WTC11 (cell line): Measurements from ENCODE around the gene HSFX2. TPM values are rescaled to one million over a fixed set of nuclear protein-coding genes. Genes with fewer than 3 reads are reported as not detected.

Experiments
- ATAC-seq: fragments of 200-7000 bp; cut with Tn5 transposase; 2 replicates; pipeline ENCODE4 v1.10.0; 2021; ENCODE audit warnings: mild to moderate bottlenecking, moderate library complexity
- CTCF ChIA-PET: fragments of 300-600 bp; sonication (Branson Sonifier 250); formaldehyde crosslinking; loops from one replicate; lab custom pipeline; 2021; ENCODE audit warnings: antibody characterized with exemption; lab: Charles Lee
- POLR2A ChIA-PET: fragments of 350-600 bp; sonication (Branson Sonifier 250); formaldehyde crosslinking; loops from one replicate; lab custom pipeline; 2021; ENCODE audit warnings: antibody characterized with exemption; lab: Charles Lee
- DNase-seq: peaks from one replicate; pipeline ENCODE4 v3.0.0; 2021; ENCODE audit warnings: low spot score
- H3K27ac Mint-ChIP-seq: 2 replicates; pipeline ENCODE4 v1.8.0; 2021; ENCODE audit warnings: mixed read lengths
- H3K27me3 Mint-ChIP-seq: 2 replicates; pipeline ENCODE4 v1.8.0; 2021; ENCODE audit warnings: low read depth, mild to moderate bottlenecking, moderate library complexity, mixed read lengths
- H3K36me3 Mint-ChIP-seq: 2 replicates; pipeline ENCODE4 v1.8.0; 2021; ENCODE audit warnings: mixed read lengths
- H3K4me1 Mint-ChIP-seq: 2 replicates; pipeline ENCODE4 v1.8.0; 2022; ENCODE audit warnings: mixed read lengths
- H3K4me3 Mint-ChIP-seq: 2 replicates; pipeline ENCODE4 v1.8.0; 2021; ENCODE audit warnings: mild to moderate bottlenecking, moderate library complexity, mixed read lengths
- H3K9me3 Mint-ChIP-seq: 2 replicates; pipeline ENCODE4 v1.8.0; 2021; ENCODE audit warnings: mixed read lengths
- AFF4 ChIP-seq: sonication (generic); formaldehyde crosslinking; IDR thresholded peaks from 2 replicates; pipeline ENCODE4 v1.8.1; 2023; ENCODE audit warnings: mild to moderate bottlenecking, missing genetic modification reagents, borderline replicate concordance
- ATF6 ChIP-seq: sonication (generic); formaldehyde crosslinking; IDR thresholded peaks from 2 replicates; pipeline ENCODE4 v1.8.1; 2023; ENCODE audit warnings: mild to moderate bottlenecking, missing genetic modification reagents
- CBFB ChIP-seq: sonication (generic); formaldehyde crosslinking; IDR thresholded peaks from 2 replicates; pipeline ENCODE4 v1.8.1; 2022; ENCODE audit warnings: mild to moderate bottlenecking, low read depth, missing genetic modification reagents
- E2F4 ChIP-seq: sonication (generic); formaldehyde crosslinking; IDR thresholded peaks from 2 replicates; pipeline ENCODE4 v1.8.1; 2022; ENCODE audit warnings: low read depth, mild to moderate bottlenecking, moderate library complexity, missing genetic modification reagents, borderline replicate concordance
- ERG ChIP-seq: fragments of 250-450 bp; sonication (Bioruptor Pico); IDR thresholded peaks from 2 replicates; pipeline ENCODE4 v1.8.0; 2021; ENCODE audit warnings: mild to moderate bottlenecking
- ETV6 ChIP-seq: sonication (generic); formaldehyde crosslinking; IDR thresholded peaks from 2 replicates; pipeline ENCODE4 v1.8.1; 2022; ENCODE audit warnings: mild to moderate bottlenecking, missing genetic modification reagents
- FOXJ3 ChIP-seq: sonication (generic); formaldehyde crosslinking; IDR thresholded peaks from 2 replicates; pipeline ENCODE4 v1.9.0; 2021; ENCODE audit warnings: missing genetic modification reagents, mild to moderate bottlenecking, borderline replicate concordance
- GRHL2 ChIP-seq: fragments of 250-450 bp; sonication (Bioruptor Pico); IDR thresholded peaks from 2 replicates; pipeline ENCODE4 v1.8.0; 2022; ENCODE audit warnings: mild to moderate bottlenecking, moderate library complexity; ENCODE audit not compliant: insufficient replicate concordance, severe bottlenecking
- GTF2I ChIP-seq: fragments of 250-450 bp; sonication (Bioruptor Pico); conservative IDR thresholded peaks from 2 replicates; pipeline ENCODE4 v1.4.0; 2021; ENCODE audit warnings: mild to moderate bottlenecking
- IRF2 ChIP-seq: sonication (generic); formaldehyde crosslinking; IDR thresholded peaks from 2 replicates; pipeline ENCODE4 v1.8.0; 2022; ENCODE audit warnings: low read depth, missing genetic modification reagents, borderline replicate concordance
- NFYB ChIP-seq: sonication (generic); formaldehyde crosslinking; conservative IDR thresholded peaks from 2 replicates; pipeline ENCODE4 v1.8.0; 2022; ENCODE audit warnings: low read depth, missing genetic modification reagents
- NR3C1 ChIP-seq: sonication (generic); formaldehyde crosslinking; conservative IDR thresholded peaks from 2 replicates; pipeline ENCODE4 v1.8.1; 2023; ENCODE audit warnings: low read depth, mild to moderate bottlenecking, missing genetic modification reagents
- RELA ChIP-seq: sonication (generic); formaldehyde crosslinking; IDR thresholded peaks from 2 replicates; pipeline ENCODE4 v1.8.1; 2022; ENCODE audit warnings: missing genetic modification reagents, mild to moderate bottlenecking, borderline replicate concordance
- RORB ChIP-seq: fragments of 250-450 bp; sonication (Bioruptor Pico); IDR thresholded peaks from 2 replicates; pipeline ENCODE4 v1.9.0; 2021; ENCODE audit warnings: mild to moderate bottlenecking
- SMAD3 ChIP-seq: sonication (generic); formaldehyde crosslinking; IDR thresholded peaks from 2 replicates; pipeline ENCODE4 v1.8.0; 2022; ENCODE audit warnings: missing genetic modification reagents, mild to moderate bottlenecking, borderline replicate concordance
- ZMAT4 ChIP-seq: fragments of 250-450 bp; sonication (Bioruptor Pico); IDR thresholded peaks from 2 replicates; pipeline ENCODE4 v1.9.0; 2021; ENCODE audit warnings: mild to moderate bottlenecking
- ZNF396 ChIP-seq: fragments of 250-450 bp; sonication (Bioruptor Pico); IDR thresholded peaks from 2 replicates; pipeline ENCODE4 v1.8.0; 2021; ENCODE audit warnings: mild to moderate bottlenecking, moderate library complexity, borderline replicate concordance
- ZNF423 ChIP-seq: fragments of 250-450 bp; sonication (Bioruptor Pico); IDR thresholded peaks from 2 replicates; pipeline ENCODE4 v2.1.2; 2022; ENCODE audit warnings: mild to moderate bottlenecking, moderate library complexity
- ZNF425 ChIP-seq: fragments of 250-450 bp; sonication (Bioruptor Pico); conservative IDR thresholded peaks from 2 replicates; pipeline ENCODE4 v1.9.0; 2021; ENCODE audit warnings: mild to moderate bottlenecking
- ZNF512 ChIP-seq: sonication (generic); formaldehyde crosslinking; IDR thresholded peaks from 2 replicates; pipeline ENCODE4 v1.8.1; 2022; ENCODE audit warnings: missing genetic modification reagents, borderline replicate concordance
- total RNA-seq: library from RNA; stranded (reverse); gene quantifications from 3 replicates; pipeline ENCODE4 v1.2.3, GENCODE V29; 2021

HSFX2 gene
- total RNA-seq, 1 experiment from 2014 or later: not detected

GRCh38 chrX:149641835-149642234, 46.7 kb upstream of the HSFX2 start:
- Mint-ChIP-seq H3K27ac (no peak overlapping the region), H3K36me3 (no peaks in the 10 kb centered on the region), H3K4me1 (no peaks in the 10 kb centered on the region), H3K9me3 (0 out of 2 replicates have a peak, but pooled peaks cover 3% of the 10 kb centered on the region), H3K4me3 (no peak overlapping the region), H3K27me3 (peaks cover 8% of the 10 kb centered on the region)
- TF ChIP-seq AFF4 (no peak), ZNF396 (CRISPR knock-in tag) (no peak), SMAD3 (CRISPR knock-in tag) (no peak), ZNF423 (CRISPR knock-in tag) (no peak), ETV6 (no peak), GTF2I (no peak), GRHL2 (no peak), ZMAT4 (no peak), ZNF425 (CRISPR knock-in tag) (no peak), IRF2 (CRISPR knock-in tag) (no peak), NR3C1 (CRISPR knock-in tag) (no peak), RORB (CRISPR knock-in tag) (no peak), E2F4 (CRISPR knock-in tag) (no peak), FOXJ3 (CRISPR knock-in tag) (no peak), RELA (CRISPR knock-in tag) (no peak), ERG (CRISPR knock-in tag) (no peak), NFYB (CRISPR knock-in tag) (no peak), ATF6 (CRISPR knock-in tag) (no peak), CBFB (CRISPR knock-in tag) (no peak), ZNF512 (CRISPR knock-in tag) (no peak)
- DNase-seq: no peak
- ChIA-PET CTCF (no interaction called here), POLR2A (no interaction called here)
- no peak for ATAC-seq
